ENCODE results near the gene SLC23A2.

Gene SLC23A2

DNA sequence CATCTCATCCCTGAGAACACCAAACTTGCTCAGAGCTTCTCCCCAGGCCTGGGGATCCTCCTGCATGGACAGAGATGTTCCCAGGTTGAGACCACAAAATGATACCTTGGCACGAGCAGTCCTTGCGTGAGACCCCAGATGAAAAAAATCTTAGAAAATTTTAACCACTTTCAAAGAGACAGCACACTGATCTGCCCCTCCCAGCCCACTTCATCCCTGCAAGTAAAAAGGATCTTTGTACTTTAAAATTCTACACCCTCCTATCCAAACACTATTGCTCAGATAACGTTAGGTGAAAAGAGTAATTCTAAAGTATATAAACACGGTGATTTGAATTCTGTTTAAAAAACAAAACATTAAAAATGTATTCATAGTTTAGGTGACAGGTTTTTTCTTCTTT is 98.5 kb downstream of the SLC23A2 start:
- no CpG with 5 or more reads among the region's 4 CpGs for WGBS, 2 donors (ENCODE audit: extremely low coverage in 2 of 2, insufficient read length in 2 of 2, insufficient replicate concordance in 1 of 2)
- Histone ChIP-seq H3K79me1 (ENCODE audit: low read depth, low read length) (no peaks in the 10 kb centered on the region), H2BK12ac (ENCODE audit: low read length) (no peak overlapping the region), H3K4me2 (ENCODE audit: insufficient read depth, low read length, poor library complexity, severe bottlenecking) (no peak overlapping the region), H2BK5ac (ENCODE audit: low read length) (no peak overlapping the region), H3K9me3 (replicated peaks in 1 of 2; ENCODE audit: control insufficient read depth in 2 of 2, insufficient read depth in 1 of 2, low read depth in 1 of 2, low read length in 2 of 2) (peaks cover 3 to 5% of the 10 kb centered on the region in 2 donors), H3K4me3 (ENCODE audit: low read length in 2 of 2) (no peak overlapping the region), H3K4ac (ENCODE audit: low read length) (no peak overlapping the region), H3K23ac (ENCODE audit: low read depth, low read length, poor library complexity) (no peak overlapping the region), H3K14ac (ENCODE audit: low read length) (no peak overlapping the region), H4K8ac (ENCODE audit: low read depth, low read length) (no peak overlapping the region), H2AK5ac (ENCODE audit: low read depth, low read length) (no peak overlapping the region), H2AFZ (ENCODE audit: low read length) (no peak overlapping the region), H4K91ac (ENCODE audit: low read depth, low read length, poor library complexity) (no peak overlapping the region), H3K27ac (replicated peaks; ENCODE audit: low read length) (no peak overlapping the region), H3K9ac (ENCODE audit: low read depth, low read length, poor library complexity) (no peak overlapping the region), H3K36me3 (replicated peaks in 1 of 2; ENCODE audit: control insufficient read depth in 2 of 2, insufficient read depth in 2 of 2, low read length in 2 of 2) (peaks cover 2 to 12% of the 10 kb centered on the region in 2 donors), H3K18ac (ENCODE audit: low read length) (no peak overlapping the region), H2BK15ac (ENCODE audit: low read length) (no peak overlapping the region), H2BK120ac (ENCODE audit: low read depth, low read length) (no peak overlapping the region), H3K27me3 (ENCODE audit: control insufficient read depth in 3 of 3, insufficient read depth in 3 of 3, low read depth in 1 of 3, low read length in 3 of 3) (peaks cover 0 to 3% (median 0%) of the 10 kb centered on the region in 3 experiments), H3K4me1 (ENCODE audit: control insufficient read depth in 2 of 2, insufficient read depth in 1 of 2, low read depth in 1 of 2, low read length in 2 of 2) (no peaks in the 10 kb centered on the region)
- no peak for DNase-seq (ENCODE audit: low spot score)

DNA sequence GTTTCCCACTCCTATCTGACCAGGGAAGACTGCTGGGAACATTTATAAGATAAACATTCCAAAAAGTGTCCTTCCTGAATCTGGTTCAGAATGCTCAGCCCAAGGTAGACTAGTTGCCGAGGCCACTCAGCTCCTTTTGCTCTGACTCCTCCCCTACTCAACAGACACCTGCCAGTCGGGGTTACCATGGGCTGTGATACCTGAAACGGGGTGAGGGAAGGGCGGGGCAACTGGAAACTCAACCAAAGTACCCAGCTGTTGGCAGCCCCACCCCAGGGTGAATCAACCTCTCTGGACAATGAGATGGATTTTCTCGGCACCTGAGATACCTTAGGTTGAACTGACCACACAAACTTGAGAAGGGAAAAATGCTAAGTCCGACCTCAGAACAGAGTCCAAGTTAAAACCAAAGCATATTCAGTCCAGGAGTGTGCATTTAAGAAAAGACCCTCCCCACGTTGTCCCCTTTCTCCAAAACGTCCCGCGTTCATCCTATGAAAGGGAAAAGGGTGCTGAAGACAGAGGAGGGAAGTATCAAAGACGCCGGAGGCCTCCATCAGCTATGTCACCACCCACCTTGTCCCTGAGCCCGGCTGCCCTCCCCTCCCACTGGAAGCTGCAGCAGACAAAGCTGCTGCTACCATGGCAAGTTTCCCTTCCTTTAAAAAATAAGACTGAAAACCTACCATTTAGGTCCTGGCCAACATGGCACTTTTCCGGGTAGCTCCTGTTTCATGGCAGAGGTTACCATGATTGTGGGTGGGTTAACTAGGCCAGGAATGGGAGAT is 100.1 kb downstream of the SLC23A2 start:
- no peak for DNase-seq (ENCODE audit: low spot score)
- H4K8ac ChIP-seq (ENCODE audit: low read depth, low read length), result no peak overlapping the region
- no peak overlapping the region for H2BK5ac ChIP-seq (ENCODE audit: low read length)
- no peak overlapping the region for H3K4ac ChIP-seq (ENCODE audit: low read length)
- H3K36me3 ChIP-seq (replicated peaks in 1 of 2; ENCODE audit: control insufficient read depth in 2 of 2, insufficient read depth in 2 of 2, low read length in 2 of 2), result peaks cover 2 to 12% of the 10 kb centered on the region in 2 donors
- H3K4me2 ChIP-seq (ENCODE audit: insufficient read depth, low read length, poor library complexity, severe bottlenecking), result no peak overlapping the region
- WGBS, 2 donors (ENCODE audit: extremely low coverage in 2 of 2, insufficient read length in 2 of 2, insufficient replicate concordance in 1 of 2), result no CpG with 5 or more reads among the region's 14 CpGs
- H2BK15ac ChIP-seq (ENCODE audit: low read length), result no peak overlapping the region
- no peak overlapping the region for H3K23ac ChIP-seq (ENCODE audit: low read depth, low read length, poor library complexity)
- H3K9ac ChIP-seq (ENCODE audit: low read depth, low read length, poor library complexity), result no peak overlapping the region
- no peak overlapping the region for H4K91ac ChIP-seq (ENCODE audit: low read depth, low read length, poor library complexity)
- no peak overlapping the region for H2AFZ ChIP-seq (ENCODE audit: low read length)
- H3K4me1 ChIP-seq (ENCODE audit: control insufficient read depth in 2 of 2, insufficient read depth in 1 of 2, low read depth in 1 of 2, low read length in 2 of 2), result peaks cover 5 to 6% of the 10 kb centered on the region in 2 donors
- H3K14ac ChIP-seq (ENCODE audit: low read length), result no peak overlapping the region
- peaks cover 3 to 5% of the 10 kb centered on the region in 2 donors for H3K9me3 ChIP-seq (replicated peaks in 1 of 2; ENCODE audit: control insufficient read depth in 2 of 2, insufficient read depth in 1 of 2, low read depth in 1 of 2, low read length in 2 of 2)
- no peak overlapping the region for H2BK12ac ChIP-seq (ENCODE audit: low read length)
- no peaks in the 10 kb centered on the region for H3K27me3 ChIP-seq (ENCODE audit: control insufficient read depth in 3 of 3, insufficient read depth in 3 of 3, low read depth in 1 of 3, low read length in 3 of 3)
- H2AK5ac ChIP-seq (ENCODE audit: low read depth, low read length), result no peak overlapping the region
- no peaks in the 10 kb centered on the region for H3K79me1 ChIP-seq (ENCODE audit: low read depth, low read length)
- no peak overlapping the region for H2BK120ac ChIP-seq (ENCODE audit: low read depth, low read length)
- H3K4me3 ChIP-seq (ENCODE audit: low read length in 2 of 2), result no peak overlapping the region
- no peak overlapping the region for H3K18ac ChIP-seq (ENCODE audit: low read length)
- H3K27ac ChIP-seq (replicated peaks; ENCODE audit: low read length), result no peak overlapping the region

DNA sequence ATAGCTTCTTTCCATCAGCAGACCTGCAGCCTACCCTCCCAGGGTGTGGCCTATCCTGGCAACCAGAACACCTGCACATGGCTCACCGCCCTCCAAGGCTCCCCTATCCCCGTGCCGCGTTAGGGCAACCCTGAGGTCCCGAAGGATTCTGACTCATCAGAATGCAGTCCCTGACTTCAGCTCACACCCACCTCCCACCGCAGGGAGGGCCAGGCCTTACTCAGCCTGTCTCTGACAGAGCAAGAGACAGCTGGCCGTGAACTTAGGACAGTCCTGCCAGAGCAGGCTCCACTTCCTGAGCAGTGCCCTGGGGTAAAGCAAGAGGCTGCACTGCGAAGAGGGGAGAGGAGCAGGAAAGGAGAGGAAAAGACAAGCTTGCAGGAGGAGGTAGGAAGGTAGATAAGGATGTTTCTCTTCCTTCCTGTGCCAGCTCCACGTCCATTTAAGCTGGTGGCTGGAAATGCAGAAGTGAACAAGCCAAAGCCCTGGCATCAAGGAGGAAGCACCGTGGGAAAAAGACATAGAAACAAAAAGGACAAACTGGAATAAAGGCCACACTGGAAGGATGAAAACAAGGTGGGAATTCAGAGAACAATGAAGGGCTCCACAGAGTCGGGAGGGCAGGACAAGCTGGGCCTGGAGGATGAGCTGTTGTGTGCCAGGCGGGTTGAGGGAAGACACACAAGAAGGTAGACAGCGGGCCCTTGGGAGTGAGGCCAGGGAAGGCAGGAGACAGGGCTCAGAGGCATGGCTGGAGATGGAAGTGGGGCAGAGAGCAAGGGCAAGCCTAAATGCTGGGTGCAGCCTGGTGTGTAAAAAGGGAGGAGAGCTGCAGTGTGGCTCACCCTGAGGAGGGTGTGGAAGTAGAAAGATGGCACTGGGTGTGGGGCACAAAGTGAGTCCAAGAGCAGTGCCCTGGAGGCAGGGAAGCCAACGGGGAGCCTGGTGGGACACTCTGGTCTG is 102.7 kb downstream of the SLC23A2 start:
- no peak overlapping the region for H2BK15ac ChIP-seq (ENCODE audit: low read length)
- no peak overlapping the region for H2BK5ac ChIP-seq (ENCODE audit: low read length)
- H3K4me3 ChIP-seq (ENCODE audit: low read length in 2 of 2), result no peak overlapping the region
- no peak overlapping the region for H2AFZ ChIP-seq (ENCODE audit: low read length)
- peak overlapping the region; percentile 14 for H3K23ac ChIP-seq (ENCODE audit: low read depth, low read length, poor library complexity)
- no peak overlapping the region for H3K4me2 ChIP-seq (ENCODE audit: insufficient read depth, low read length, poor library complexity, severe bottlenecking)
- peaks cover 0 to 2% of the 10 kb centered on the region in 2 donors for H3K9me3 ChIP-seq (replicated peaks in 1 of 2; ENCODE audit: control insufficient read depth in 2 of 2, insufficient read depth in 1 of 2, low read depth in 1 of 2, low read length in 2 of 2)
- H3K27ac ChIP-seq (replicated peaks; ENCODE audit: low read length), result no peak overlapping the region
- no peak overlapping the region for H2BK120ac ChIP-seq (ENCODE audit: low read depth, low read length)
- no peak overlapping the region for H4K91ac ChIP-seq (ENCODE audit: low read depth, low read length, poor library complexity)
- no peak overlapping the region for H3K14ac ChIP-seq (ENCODE audit: low read length)
- no peak overlapping the region for H2AK5ac ChIP-seq (ENCODE audit: low read depth, low read length)
- no peak overlapping the region for H2BK12ac ChIP-seq (ENCODE audit: low read length)
- no peaks in the 10 kb centered on the region for H3K79me1 ChIP-seq (ENCODE audit: low read depth, low read length)
- H4K8ac ChIP-seq (ENCODE audit: low read depth, low read length), result no peak overlapping the region
- no peaks in the 10 kb centered on the region for H3K27me3 ChIP-seq (ENCODE audit: control insufficient read depth in 3 of 3, insufficient read depth in 3 of 3, low read depth in 1 of 3, low read length in 3 of 3)
- WGBS, 2 donors (ENCODE audit: extremely low coverage in 2 of 2, insufficient read length in 2 of 2, insufficient replicate concordance in 1 of 2), result no CpG with 5 or more reads among the region's 14 CpGs
- peaks cover 2 to 12% of the 10 kb centered on the region in 2 donors for H3K36me3 ChIP-seq (replicated peaks in 1 of 2; ENCODE audit: control insufficient read depth in 2 of 2, insufficient read depth in 2 of 2, low read length in 2 of 2)
- no peak for DNase-seq (ENCODE audit: low spot score)
- no peak overlapping the region for H3K4ac ChIP-seq (ENCODE audit: low read length)
- peaks cover 15 to 16% of the 10 kb centered on the region in 2 donors for H3K4me1 ChIP-seq (ENCODE audit: control insufficient read depth in 2 of 2, insufficient read depth in 1 of 2, low read depth in 1 of 2, low read length in 2 of 2)
- H3K18ac ChIP-seq (ENCODE audit: low read length), result peak overlapping the region; percentile 7
- no peak overlapping the region for H3K9ac ChIP-seq (ENCODE audit: low read depth, low read length, poor library complexity)

DNA sequence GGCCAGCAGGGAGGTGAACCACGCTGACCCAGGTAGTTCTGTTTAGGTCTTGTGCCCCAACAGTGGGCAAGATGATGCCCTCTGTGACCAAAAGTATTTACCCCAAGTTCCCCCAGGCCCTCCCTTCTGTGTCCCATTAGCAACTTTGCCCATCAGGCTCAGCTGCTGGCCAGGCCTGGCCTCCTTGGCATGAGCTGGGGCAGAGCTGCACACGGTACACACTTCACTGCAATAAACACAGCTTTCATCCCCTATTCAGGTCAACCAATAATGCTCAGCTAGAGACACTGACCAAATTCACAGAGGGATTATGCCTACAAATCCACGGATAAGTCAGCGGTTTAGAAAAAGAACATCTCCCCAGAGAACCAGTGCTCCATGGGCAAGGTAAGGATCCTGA is 103.7 kb downstream of the SLC23A2 start:
- Histone ChIP-seq H2BK12ac (ENCODE audit: low read length) (no peak overlapping the region), H3K4me3 (ENCODE audit: low read length in 2 of 2) (no peak overlapping the region), H3K23ac (ENCODE audit: low read depth, low read length, poor library complexity) (peak overlapping the region; percentile 6), H3K18ac (ENCODE audit: low read length) (no peak overlapping the region), H3K4me2 (ENCODE audit: insufficient read depth, low read length, poor library complexity, severe bottlenecking) (no peak overlapping the region), H3K36me3 (replicated peaks in 1 of 2; ENCODE audit: control insufficient read depth in 2 of 2, insufficient read depth in 2 of 2, low read length in 2 of 2) (peaks cover 2 to 12% of the 10 kb centered on the region in 2 donors), H2AFZ (ENCODE audit: low read length) (no peak overlapping the region), H3K79me1 (ENCODE audit: low read depth, low read length) (no peaks in the 10 kb centered on the region), H3K9ac (ENCODE audit: low read depth, low read length, poor library complexity) (no peak overlapping the region), H3K9me3 (replicated peaks in 1 of 2; ENCODE audit: control insufficient read depth in 2 of 2, insufficient read depth in 1 of 2, low read depth in 1 of 2, low read length in 2 of 2) (peaks cover 0 to 2% of the 10 kb centered on the region in 2 donors), H4K91ac (ENCODE audit: low read depth, low read length, poor library complexity) (no peak overlapping the region), H3K4me1 (ENCODE audit: control insufficient read depth in 2 of 2, insufficient read depth in 1 of 2, low read depth in 1 of 2, low read length in 2 of 2) (peaks cover 15 to 16% of the 10 kb centered on the region in 2 donors), H2BK5ac (ENCODE audit: low read length) (no peak overlapping the region), H3K14ac (ENCODE audit: low read length) (no peak overlapping the region), H3K27me3 (ENCODE audit: control insufficient read depth in 3 of 3, insufficient read depth in 3 of 3, low read depth in 1 of 3, low read length in 3 of 3) (no peaks in the 10 kb centered on the region), H3K4ac (ENCODE audit: low read length) (no peak overlapping the region), H2BK120ac (ENCODE audit: low read depth, low read length) (no peak overlapping the region), H4K8ac (ENCODE audit: low read depth, low read length) (no peak overlapping the region), H2AK5ac (ENCODE audit: low read depth, low read length) (no peak overlapping the region), H3K27ac (replicated peaks; ENCODE audit: low read length) (no peak overlapping the region), H2BK15ac (ENCODE audit: low read length) (no peak overlapping the region)
- no peak for DNase-seq (ENCODE audit: low spot score)
- WGBS, 2 donors (ENCODE audit: extremely low coverage in 2 of 2, insufficient read length in 2 of 2, insufficient replicate concordance in 1 of 2), result no CpG with 5 or more reads among the region's 4 CpGs

Data from neuronal stem cell (in vitro differentiated cells).